Right hindlimb (tissue), 1 donor: ENCODE results near the gene ZNF514.
"Not testable (repeated sequence)": the region's sequence is repeated elsewhere in the genome, so short reads cannot be mapped to it uniquely, and the experiment has no call there.

Experiments used
- DNase-seq: peaks from one replicate; pipeline ENCODE4 v3.0.0-alpha.2; 2018

The ZNF514 gene

GRCh38 chr2:95121407-95122196, 38.0 kb downstream of the ZNF514 start, which contains the start of gene MRPS5:
Gene MRPS5, minus strand, starts transcription at chr2:95121808. Its CDS starts 17 bp downstream, at chr2:95121791.
- DNase-seq = peak; percentile 92

DNA sequence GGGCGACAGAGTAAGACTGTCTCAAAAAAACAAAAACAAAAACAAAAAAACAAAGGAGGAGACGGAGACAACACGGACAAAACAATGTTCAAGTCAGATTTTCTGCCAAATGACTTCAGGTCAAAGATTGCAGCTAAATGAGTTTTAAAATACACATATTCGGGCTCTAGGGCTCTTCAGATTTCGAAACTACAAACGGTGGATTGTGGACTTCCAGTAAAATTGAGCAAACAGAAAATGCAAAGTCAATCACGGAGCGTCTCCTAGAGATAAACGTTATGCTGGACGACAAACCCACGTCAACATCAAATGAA, 38.6 kb downstream of the ZNF514 start:
- DNase-seq = no peak

DNA sequence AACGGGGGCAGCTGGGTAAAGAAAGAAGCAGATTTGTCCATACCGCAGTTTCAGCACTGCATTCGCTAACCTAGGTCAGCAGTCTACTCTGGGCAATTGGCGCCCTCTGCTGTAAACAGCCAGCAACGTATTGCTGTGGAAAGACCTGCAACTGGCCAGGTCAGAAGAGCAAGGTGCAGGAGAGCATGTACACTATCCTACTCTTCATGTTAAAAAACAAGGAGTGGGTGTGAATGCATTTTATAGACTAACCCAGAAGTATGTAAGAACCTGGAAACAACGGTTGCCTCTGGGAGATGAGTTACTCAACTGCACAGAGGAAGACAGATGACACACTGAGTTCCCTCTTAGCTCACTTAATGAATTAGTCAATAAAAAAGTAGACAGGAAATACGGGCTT, 44.2 kb downstream of the ZNF514 start:
- DNase-seq = peak; percentile 71

GRCh38 chr2:95113464-95113863, 46.2 kb downstream of the ZNF514 start:
- no peak for DNase-seq

DNA sequence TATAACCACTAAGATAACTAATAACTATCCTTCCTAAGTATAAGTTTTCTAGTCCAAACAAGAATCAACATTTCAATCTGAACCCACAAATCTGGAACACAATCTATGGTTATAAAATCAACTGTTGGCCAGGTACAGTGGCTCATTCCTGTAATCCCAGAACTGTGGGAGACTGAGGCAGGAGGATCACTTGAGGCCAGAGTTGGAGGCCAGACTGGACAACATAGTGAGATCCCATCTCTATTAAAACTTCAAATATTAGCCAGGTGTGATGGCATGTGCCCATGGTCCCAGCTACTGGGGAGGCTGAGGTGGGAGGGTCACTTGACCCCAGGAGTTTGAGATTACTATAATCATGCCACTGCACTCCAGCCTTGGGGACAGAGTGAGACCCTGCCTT, 49.3 kb downstream of the ZNF514 start:
- no peak for DNase-seq

DNA sequence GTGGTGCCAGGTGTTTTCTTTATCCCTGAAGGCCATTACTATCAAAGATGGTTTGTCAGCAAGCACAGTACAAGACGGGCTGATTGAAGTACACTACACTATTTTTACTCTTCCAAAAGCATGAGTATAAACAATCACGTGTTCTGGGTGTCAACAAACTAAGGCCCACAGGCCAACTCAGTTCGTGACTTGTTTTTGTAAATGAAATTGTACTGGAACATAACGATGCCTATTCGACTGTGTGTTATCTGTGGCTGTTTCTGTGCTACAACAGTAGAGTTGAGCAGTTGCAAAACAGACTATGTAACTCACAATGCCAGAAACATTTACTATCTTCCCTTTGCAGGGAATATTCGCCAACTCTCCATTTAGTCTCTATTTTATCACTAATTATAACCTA, 50.4 kb downstream of the ZNF514 start:
- no peak for DNase-seq

DNA sequence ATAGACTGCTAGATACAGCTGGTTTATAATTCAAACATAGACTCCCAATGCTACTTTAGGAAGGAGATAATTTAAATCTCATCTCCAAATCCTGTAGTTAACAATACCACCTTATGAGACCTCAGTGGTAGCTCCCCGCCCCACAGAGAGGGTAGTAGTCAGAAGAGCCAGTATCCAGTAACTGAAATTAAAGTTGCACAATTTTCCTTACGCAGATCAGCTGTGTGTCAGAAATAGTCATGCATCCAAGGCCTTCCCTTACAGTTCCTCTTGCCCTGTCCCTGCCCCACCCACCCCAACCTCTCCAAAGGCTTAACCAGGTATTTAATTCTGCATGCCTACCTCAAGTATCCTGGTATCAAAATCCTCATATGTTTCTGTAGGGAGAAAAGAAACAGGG, 53.6 kb downstream of the ZNF514 start:
- no peak for DNase-seq

DNA sequence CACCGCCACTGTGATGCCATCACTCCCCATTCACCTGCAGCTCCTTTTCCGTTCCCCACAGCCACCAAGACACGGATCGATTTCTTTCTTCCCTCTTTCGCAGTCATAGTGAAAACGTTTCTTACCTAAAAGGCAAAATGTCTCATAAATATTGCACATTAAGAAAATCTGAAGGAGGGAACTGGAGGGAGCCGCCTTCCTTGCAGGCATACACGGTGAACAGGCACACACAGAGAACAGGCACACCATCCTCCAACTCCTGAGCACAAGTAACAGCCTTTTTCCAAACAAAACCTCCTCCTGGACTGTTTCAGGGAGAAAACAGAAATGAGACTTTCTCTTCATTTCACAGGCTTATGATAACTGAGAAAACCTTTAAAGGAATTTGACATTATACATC, 55.0 kb downstream of the ZNF514 start:
- DNase-seq = no peak

GRCh38 chr2:95099910-95100309, 59.7 kb downstream of the ZNF514 start:
- DNase-seq = no peak

- DNase-seq = not testable (repeated sequence)
These were observed 61.4 kb downstream of the ZNF514 start for GRCh38 chr2:95098273-95098672.
